WTC11 (cell line): ENCODE measurements around the gene DMP1. TPM values are rescaled to one million over a fixed set of nuclear protein-coding genes. Genes with fewer than 3 reads are reported as not detected.

Source experiments
- ATAC-seq: fragments of 200-7000 bp; cut with Tn5 transposase; 2 replicates; pipeline ENCODE4 v1.10.0; 2021; ENCODE audit warnings: mild to moderate bottlenecking, moderate library complexity
- CTCF ChIA-PET: fragments of 300-600 bp; sonication (Branson Sonifier 250); formaldehyde crosslinking; loops from one replicate; lab custom pipeline; 2021; ENCODE audit warnings: antibody characterized with exemption; lab: Charles Lee
- POLR2A ChIA-PET: fragments of 350-600 bp; sonication (Branson Sonifier 250); formaldehyde crosslinking; loops from one replicate; lab custom pipeline; 2021; ENCODE audit warnings: antibody characterized with exemption; lab: Charles Lee
- DNase-seq: peaks from one replicate; pipeline ENCODE4 v3.0.0; 2021; ENCODE audit warnings: low spot score
- H3K27ac Mint-ChIP-seq: 2 replicates; pipeline ENCODE4 v1.8.0; 2021; ENCODE audit warnings: mixed read lengths
- H3K27me3 Mint-ChIP-seq: 2 replicates; pipeline ENCODE4 v1.8.0; 2021; ENCODE audit warnings: low read depth, mild to moderate bottlenecking, moderate library complexity, mixed read lengths
- H3K36me3 Mint-ChIP-seq: 2 replicates; pipeline ENCODE4 v1.8.0; 2021; ENCODE audit warnings: mixed read lengths
- H3K4me1 Mint-ChIP-seq: 2 replicates; pipeline ENCODE4 v1.8.0; 2022; ENCODE audit warnings: mixed read lengths
- H3K4me3 Mint-ChIP-seq: 2 replicates; pipeline ENCODE4 v1.8.0; 2021; ENCODE audit warnings: mild to moderate bottlenecking, moderate library complexity, mixed read lengths
- H3K9me3 Mint-ChIP-seq: 2 replicates; pipeline ENCODE4 v1.8.0; 2021; ENCODE audit warnings: mixed read lengths
- FOXK1 ChIP-seq: sonication (generic); formaldehyde crosslinking; IDR thresholded peaks from 2 replicates; pipeline ENCODE4 v1.8.0; 2022; ENCODE audit warnings: mild to moderate bottlenecking, moderate library complexity, missing genetic modification reagents
- FOXP1 ChIP-seq: sonication (generic); formaldehyde crosslinking; IDR thresholded peaks from 2 replicates; pipeline ENCODE4 v1.8.0; 2022; ENCODE audit warnings: missing genetic modification reagents, mild to moderate bottlenecking, moderate library complexity, borderline replicate concordance
- JAZF1 ChIP-seq: fragments of 250-450 bp; sonication (Bioruptor Pico); IDR thresholded peaks from 2 replicates; pipeline ENCODE4 v1.9.0; 2021; ENCODE audit warnings: moderate library complexity, mild to moderate bottlenecking, inconsistent platforms
- JUN ChIP-seq: sonication (generic); formaldehyde crosslinking; IDR thresholded peaks from 2 replicates; pipeline ENCODE4 v1.8.0; 2023; ENCODE audit warnings: mild to moderate bottlenecking, missing genetic modification reagents
- NFE2L1 ChIP-seq: sonication (generic); formaldehyde crosslinking; IDR thresholded peaks from 2 replicates; pipeline ENCODE4 v1.8.1; 2023; ENCODE audit warnings: missing genetic modification reagents
- NFYB ChIP-seq: sonication (generic); formaldehyde crosslinking; conservative IDR thresholded peaks from 2 replicates; pipeline ENCODE4 v1.8.0; 2022; ENCODE audit warnings: low read depth, missing genetic modification reagents
- NR1H2 ChIP-seq: sonication (generic); formaldehyde crosslinking; IDR thresholded peaks from 2 replicates; pipeline ENCODE4 v1.9.0; 2021; ENCODE audit warnings: mild to moderate bottlenecking, moderate library complexity, missing genetic modification reagents
- OVOL2 ChIP-seq: fragments of 250-450 bp; sonication (Bioruptor Pico); IDR thresholded peaks from 2 replicates; pipeline ENCODE4 v1.9.0; 2021; ENCODE audit warnings: mild to moderate bottlenecking, borderline replicate concordance
- SMAD3 ChIP-seq: sonication (generic); formaldehyde crosslinking; IDR thresholded peaks from 2 replicates; pipeline ENCODE4 v1.8.0; 2022; ENCODE audit warnings: missing genetic modification reagents, mild to moderate bottlenecking, borderline replicate concordance
- ZNF263 ChIP-seq: sonication (generic); formaldehyde crosslinking; IDR thresholded peaks from 2 replicates; pipeline ENCODE4 v1.8.1; 2022; ENCODE audit warnings: low read depth, mild to moderate bottlenecking, moderate library complexity, missing genetic modification reagents
- ZNF416 ChIP-seq: fragments of 250-450 bp; sonication (Bioruptor Pico); IDR thresholded peaks from 2 replicates; pipeline ENCODE4 v1.9.0; 2021; ENCODE audit warnings: mild to moderate bottlenecking, inconsistent platforms
- total RNA-seq: library from RNA; stranded (reverse); gene quantifications from 3 replicates; pipeline ENCODE4 v1.2.3, GENCODE V29; 2021
- TF ChIP-seq, protein P1 (sequence below): sonication (generic); formaldehyde crosslinking; IDR thresholded peaks from 2 replicates; pipeline ENCODE4 v1.8.0; 2022; ENCODE audit warnings: mild to moderate bottlenecking, missing genetic modification reagents
- TF ChIP-seq, protein P2 (sequence below): sonication (generic); formaldehyde crosslinking; IDR thresholded peaks from 2 replicates; pipeline ENCODE4 v1.8.1; 2022; ENCODE audit warnings: low read depth, mild to moderate bottlenecking, moderate library complexity, missing genetic modification reagents, borderline replicate concordance
- TF ChIP-seq, protein P3 (sequence below): sonication (generic); formaldehyde crosslinking; IDR thresholded peaks from 2 replicates; pipeline ENCODE4 v1.8.1; 2023; ENCODE audit warnings: mild to moderate bottlenecking, missing genetic modification reagents, borderline replicate concordance
- TF ChIP-seq, protein P4 (sequence below): fragments of 200-600 bp; IDR thresholded peaks from 2 replicates; pipeline ENCODE4 v1.8.0; 2022; ENCODE audit warnings: antibody characterized with exemption
- TF ChIP-seq, protein P5 (sequence below): fragments of 250-450 bp; sonication (Bioruptor Pico); IDR thresholded peaks from 2 replicates; pipeline ENCODE4 v1.9.0; 2021; ENCODE audit warnings: mild to moderate bottlenecking
- TF ChIP-seq, protein P6 (sequence below): fragments of 250-450 bp; sonication (Bioruptor Pico); conservative IDR thresholded peaks from 2 replicates; pipeline ENCODE4 v1.9.0; 2021; ENCODE audit warnings: mild to moderate bottlenecking
- TF ChIP-seq, protein P7 (sequence below): fragments of 250-450 bp; sonication (Bioruptor Pico); IDR thresholded peaks from 2 replicates; pipeline ENCODE4 v2.1.2; 2022; ENCODE audit warnings: mild to moderate bottlenecking, moderate library complexity

Gene DMP1
- total RNA-seq, 1 experiment from 2014 or later: 0.11 TPM

DNA sequence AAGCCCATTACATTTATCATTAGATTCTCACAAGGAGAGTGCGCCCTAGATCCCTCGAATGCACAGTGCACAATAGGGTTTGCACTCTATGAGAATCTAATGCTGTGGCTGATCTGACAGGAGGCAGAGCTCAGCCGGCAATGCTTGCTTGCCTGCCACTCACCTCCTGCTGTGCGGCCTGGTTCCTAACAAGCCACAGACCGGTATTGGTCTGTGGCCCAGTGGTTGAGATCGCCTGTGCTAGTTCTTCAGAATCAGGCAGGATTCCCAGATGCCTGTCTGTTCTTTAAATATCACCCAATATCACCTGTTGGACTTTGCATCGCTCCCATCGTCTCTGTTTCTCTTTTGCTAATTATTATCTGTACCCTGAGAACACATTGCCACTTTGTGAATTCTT lies 27.8 kb upstream of the DMP1 start:
- ChIA-PET POLR2A (no interaction called here), CTCF (no interaction called here)
- no peak overlapping the region for H3K27ac Mint-ChIP-seq
- peak; percentile 43 for DNase-seq
- H3K4me3 Mint-ChIP-seq: no peak overlapping the region
- no peak for ATAC-seq
- H3K27me3 Mint-ChIP-seq: no peaks in the 10 kb centered on the region
- H3K9me3 Mint-ChIP-seq: peaks cover 9% of the 10 kb centered on the region
- H3K4me1 Mint-ChIP-seq: peaks cover 4% of the 10 kb centered on the region
- TF ChIP-seq, protein P1, sequence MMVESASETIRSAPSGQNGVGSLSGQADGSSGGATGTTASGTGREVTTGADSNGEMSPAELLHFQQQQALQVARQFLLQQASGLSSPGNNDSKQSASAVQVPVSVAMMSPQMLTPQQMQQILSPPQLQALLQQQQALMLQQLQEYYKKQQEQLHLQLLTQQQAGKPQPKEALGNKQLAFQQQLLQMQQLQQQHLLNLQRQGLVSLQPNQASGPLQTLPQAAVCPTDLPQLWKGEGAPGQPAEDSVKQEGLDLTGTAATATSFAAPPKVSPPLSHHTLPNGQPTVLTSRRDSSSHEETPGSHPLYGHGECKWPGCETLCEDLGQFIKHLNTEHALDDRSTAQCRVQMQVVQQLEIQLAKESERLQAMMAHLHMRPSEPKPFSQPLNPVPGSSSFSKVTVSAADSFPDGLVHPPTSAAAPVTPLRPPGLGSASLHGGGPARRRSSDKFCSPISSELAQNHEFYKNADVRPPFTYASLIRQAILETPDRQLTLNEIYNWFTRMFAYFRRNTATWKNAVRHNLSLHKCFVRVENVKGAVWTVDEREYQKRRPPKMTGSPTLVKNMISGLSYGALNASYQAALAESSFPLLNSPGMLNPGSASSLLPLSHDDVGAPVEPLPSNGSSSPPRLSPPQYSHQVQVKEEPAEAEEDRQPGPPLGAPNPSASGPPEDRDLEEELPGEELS: no peak
- no peak for TF ChIP-seq NFYB (CRISPR knock-in tag)
- no peak for TF ChIP-seq FOXP1 (CRISPR knock-in tag)
- TF ChIP-seq, protein P2, sequence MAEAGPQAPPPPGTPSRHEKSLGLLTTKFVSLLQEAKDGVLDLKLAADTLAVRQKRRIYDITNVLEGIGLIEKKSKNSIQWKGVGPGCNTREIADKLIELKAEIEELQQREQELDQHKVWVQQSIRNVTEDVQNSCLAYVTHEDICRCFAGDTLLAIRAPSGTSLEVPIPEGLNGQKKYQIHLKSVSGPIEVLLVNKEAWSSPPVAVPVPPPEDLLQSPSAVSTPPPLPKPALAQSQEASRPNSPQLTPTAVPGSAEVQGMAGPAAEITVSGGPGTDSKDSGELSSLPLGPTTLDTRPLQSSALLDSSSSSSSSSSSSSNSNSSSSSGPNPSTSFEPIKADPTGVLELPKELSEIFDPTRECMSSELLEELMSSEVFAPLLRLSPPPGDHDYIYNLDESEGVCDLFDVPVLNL (CRISPR knock-in tag): no peak
- TF ChIP-seq NFE2L1 (CRISPR knock-in tag): no peak
- TF ChIP-seq, protein P3, sequence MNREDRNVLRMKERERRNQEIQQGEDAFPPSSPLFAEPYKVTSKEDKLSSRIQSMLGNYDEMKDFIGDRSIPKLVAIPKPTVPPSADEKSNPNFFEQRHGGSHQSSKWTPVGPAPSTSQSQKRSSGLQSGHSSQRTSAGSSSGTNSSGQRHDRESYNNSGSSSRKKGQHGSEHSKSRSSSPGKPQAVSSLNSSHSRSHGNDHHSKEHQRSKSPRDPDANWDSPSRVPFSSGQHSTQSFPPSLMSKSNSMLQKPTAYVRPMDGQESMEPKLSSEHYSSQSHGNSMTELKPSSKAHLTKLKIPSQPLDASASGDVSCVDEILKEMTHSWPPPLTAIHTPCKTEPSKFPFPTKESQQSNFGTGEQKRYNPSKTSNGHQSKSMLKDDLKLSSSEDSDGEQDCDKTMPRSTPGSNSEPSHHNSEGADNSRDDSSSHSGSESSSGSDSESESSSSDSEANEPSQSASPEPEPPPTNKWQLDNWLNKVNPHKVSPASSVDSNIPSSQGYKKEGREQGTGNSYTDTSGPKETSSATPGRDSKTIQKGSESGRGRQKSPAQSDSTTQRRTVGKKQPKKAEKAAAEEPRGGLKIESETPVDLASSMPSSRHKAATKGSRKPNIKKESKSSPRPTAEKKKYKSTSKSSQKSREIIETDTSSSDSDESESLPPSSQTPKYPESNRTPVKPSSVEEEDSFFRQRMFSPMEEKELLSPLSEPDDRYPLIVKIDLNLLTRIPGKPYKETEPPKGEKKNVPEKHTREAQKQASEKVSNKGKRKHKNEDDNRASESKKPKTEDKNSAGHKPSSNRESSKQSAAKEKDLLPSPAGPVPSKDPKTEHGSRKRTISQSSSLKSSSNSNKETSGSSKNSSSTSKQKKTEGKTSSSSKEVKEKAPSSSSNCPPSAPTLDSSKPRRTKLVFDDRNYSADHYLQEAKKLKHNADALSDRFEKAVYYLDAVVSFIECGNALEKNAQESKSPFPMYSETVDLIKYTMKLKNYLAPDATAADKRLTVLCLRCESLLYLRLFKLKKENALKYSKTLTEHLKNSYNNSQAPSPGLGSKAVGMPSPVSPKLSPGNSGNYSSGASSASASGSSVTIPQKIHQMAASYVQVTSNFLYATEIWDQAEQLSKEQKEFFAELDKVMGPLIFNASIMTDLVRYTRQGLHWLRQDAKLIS: no peak
- TF ChIP-seq, protein P4, sequence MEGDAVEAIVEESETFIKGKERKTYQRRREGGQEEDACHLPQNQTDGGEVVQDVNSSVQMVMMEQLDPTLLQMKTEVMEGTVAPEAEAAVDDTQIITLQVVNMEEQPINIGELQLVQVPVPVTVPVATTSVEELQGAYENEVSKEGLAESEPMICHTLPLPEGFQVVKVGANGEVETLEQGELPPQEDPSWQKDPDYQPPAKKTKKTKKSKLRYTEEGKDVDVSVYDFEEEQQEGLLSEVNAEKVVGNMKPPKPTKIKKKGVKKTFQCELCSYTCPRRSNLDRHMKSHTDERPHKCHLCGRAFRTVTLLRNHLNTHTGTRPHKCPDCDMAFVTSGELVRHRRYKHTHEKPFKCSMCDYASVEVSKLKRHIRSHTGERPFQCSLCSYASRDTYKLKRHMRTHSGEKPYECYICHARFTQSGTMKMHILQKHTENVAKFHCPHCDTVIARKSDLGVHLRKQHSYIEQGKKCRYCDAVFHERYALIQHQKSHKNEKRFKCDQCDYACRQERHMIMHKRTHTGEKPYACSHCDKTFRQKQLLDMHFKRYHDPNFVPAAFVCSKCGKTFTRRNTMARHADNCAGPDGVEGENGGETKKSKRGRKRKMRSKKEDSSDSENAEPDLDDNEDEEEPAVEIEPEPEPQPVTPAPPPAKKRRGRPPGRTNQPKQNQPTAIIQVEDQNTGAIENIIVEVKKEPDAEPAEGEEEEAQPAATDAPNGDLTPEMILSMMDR: no peak
- no peak for TF ChIP-seq FOXK1 (CRISPR knock-in tag)
- TF ChIP-seq, protein P5, sequence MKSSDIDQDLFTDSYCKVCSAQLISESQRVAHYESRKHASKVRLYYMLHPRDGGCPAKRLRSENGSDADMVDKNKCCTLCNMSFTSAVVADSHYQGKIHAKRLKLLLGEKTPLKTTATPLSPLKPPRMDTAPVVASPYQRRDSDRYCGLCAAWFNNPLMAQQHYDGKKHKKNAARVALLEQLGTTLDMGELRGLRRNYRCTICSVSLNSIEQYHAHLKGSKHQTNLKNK: no peak
- TF ChIP-seq SMAD3 (CRISPR knock-in tag): no peak
- TF ChIP-seq JAZF1 (CRISPR knock-in tag): no peak
- TF ChIP-seq ZNF416 (CRISPR knock-in tag): no peak
- no peak for TF ChIP-seq NR1H2 (CRISPR knock-in tag)
- no peak for TF ChIP-seq ZNF263 (CRISPR knock-in tag)
- TF ChIP-seq JUN: no peak
- TF ChIP-seq OVOL2 (CRISPR knock-in tag): no peak
- TF ChIP-seq, protein P6, sequence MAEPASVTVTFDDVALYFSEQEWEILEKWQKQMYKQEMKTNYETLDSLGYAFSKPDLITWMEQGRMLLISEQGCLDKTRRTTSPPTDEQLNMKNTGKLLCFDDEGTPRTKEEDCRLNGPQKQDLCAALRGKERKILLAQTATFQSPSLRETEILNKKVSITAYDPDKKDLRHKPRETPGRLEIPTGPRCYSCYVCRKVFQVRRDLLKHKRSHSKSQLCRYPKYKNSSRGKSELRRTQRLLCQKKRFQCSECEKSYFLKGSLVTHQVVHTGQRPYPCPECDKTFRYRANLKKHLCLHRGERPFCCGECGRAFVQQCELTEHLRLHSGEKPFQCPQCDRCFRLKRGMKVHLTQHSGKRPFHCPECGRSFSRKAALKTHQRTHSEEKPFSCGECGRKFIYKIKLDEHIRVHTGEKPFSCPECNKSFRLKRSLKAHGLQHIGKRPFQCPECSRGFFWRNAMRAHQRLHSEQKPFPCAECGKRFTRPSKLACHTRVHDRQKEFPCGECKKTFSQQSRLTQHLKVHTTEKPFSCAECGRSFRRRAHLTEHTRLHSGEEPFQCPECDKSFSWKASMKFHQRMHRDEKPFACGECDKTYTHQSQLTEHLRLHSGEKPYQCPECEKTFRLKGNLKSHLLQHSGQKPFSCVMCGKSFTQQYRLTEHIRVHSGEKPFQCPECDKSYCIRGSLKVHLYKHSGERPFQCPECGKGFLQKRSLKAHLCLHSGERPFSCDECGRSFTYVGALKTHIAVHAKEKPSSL (CRISPR knock-in tag): no peak
- TF ChIP-seq, protein P7, sequence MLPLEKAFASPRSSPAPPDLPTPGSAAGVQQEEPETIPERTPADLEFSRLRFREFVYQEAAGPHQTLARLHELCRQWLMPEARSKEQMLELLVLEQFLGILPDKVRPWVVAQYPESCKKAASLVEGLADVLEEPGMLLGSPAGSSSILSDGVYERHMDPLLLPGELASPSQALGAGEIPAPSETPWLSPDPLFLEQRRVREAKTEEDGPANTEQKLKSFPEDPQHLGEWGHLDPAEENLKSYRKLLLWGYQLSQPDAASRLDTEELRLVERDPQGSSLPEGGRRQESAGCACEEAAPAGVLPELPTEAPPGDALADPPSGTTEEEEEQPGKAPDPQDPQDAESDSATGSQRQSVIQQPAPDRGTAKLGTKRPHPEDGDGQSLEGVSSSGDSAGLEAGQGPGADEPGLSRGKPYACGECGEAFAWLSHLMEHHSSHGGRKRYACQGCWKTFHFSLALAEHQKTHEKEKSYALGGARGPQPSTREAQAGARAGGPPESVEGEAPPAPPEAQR (CRISPR knock-in tag): no peak
- no peaks in the 10 kb centered on the region for H3K36me3 Mint-ChIP-seq
